SK-N-SH (cell line): ENCODE measurements around the gene CIT.

Experiments used
- GATA2 ChIP-seq: sonication (generic); formaldehyde crosslinking; IDR thresholded peaks from 2 replicates; pipeline ENCODE4 v1.5.0; 2020; ENCODE audit warnings: mild to moderate bottlenecking, missing genetic modification reagents
- TAF1 ChIP-seq: IDR thresholded peaks from 2 replicates; pipeline ENCODE4 v1.6.1; 2012; ENCODE audit warnings: low read depth, mild to moderate bottlenecking, low read length, moderate library complexity, borderline replicate concordance
- YY1 ChIP-seq: IDR thresholded peaks from 2 replicates; pipeline ENCODE4 v1.4.0; 2012; ENCODE audit warnings: low read depth, mild to moderate bottlenecking
- TF ChIP-seq, protein P1 (sequence below): fragments of 200-600 bp; sonication (generic); IDR thresholded peaks from 2 replicates; pipeline ENCODE4 v1.6.1; 2017; ENCODE audit warnings: antibody characterized with exemption, mild to moderate bottlenecking, moderate library complexity

- TF ChIP-seq, protein P1, sequence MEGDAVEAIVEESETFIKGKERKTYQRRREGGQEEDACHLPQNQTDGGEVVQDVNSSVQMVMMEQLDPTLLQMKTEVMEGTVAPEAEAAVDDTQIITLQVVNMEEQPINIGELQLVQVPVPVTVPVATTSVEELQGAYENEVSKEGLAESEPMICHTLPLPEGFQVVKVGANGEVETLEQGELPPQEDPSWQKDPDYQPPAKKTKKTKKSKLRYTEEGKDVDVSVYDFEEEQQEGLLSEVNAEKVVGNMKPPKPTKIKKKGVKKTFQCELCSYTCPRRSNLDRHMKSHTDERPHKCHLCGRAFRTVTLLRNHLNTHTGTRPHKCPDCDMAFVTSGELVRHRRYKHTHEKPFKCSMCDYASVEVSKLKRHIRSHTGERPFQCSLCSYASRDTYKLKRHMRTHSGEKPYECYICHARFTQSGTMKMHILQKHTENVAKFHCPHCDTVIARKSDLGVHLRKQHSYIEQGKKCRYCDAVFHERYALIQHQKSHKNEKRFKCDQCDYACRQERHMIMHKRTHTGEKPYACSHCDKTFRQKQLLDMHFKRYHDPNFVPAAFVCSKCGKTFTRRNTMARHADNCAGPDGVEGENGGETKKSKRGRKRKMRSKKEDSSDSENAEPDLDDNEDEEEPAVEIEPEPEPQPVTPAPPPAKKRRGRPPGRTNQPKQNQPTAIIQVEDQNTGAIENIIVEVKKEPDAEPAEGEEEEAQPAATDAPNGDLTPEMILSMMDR = no peak
- TF ChIP-seq YY1 (no peak), GATA2 (no peak), TAF1 (no peak)
Measured at GRCh38 chr12:119925269-119925668, 48.1 kb upstream of the CIT start.
